ENCODE measurements around the gene ESRRB.

DNA sequence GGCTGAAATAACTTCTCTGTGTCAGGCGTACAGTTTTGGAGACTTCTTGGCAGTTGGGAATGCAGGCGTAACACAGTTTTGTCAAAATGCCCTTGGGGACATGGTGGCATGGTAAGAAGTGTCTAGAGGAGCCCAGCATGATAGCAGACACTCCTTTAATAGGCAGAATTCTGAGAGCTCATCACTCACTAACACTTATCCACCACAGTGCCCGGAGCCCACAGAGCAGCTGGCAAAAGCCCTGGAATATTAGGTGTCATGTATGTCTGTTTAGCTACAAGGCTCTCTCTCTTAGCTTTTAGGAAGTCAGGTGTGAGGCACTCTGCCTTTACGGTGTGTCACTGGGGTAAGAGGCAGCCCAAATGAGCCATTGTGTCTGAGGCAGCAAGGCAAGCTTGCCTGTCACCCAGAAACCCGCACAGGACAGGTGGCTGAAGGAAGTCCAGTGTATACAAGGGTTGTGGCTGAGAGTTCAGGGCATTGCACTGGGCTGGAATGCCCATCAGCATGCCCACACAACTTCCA lies 96.3 kb downstream of the ESRRB start:
- TF ChIP-seq, protein P1, sequence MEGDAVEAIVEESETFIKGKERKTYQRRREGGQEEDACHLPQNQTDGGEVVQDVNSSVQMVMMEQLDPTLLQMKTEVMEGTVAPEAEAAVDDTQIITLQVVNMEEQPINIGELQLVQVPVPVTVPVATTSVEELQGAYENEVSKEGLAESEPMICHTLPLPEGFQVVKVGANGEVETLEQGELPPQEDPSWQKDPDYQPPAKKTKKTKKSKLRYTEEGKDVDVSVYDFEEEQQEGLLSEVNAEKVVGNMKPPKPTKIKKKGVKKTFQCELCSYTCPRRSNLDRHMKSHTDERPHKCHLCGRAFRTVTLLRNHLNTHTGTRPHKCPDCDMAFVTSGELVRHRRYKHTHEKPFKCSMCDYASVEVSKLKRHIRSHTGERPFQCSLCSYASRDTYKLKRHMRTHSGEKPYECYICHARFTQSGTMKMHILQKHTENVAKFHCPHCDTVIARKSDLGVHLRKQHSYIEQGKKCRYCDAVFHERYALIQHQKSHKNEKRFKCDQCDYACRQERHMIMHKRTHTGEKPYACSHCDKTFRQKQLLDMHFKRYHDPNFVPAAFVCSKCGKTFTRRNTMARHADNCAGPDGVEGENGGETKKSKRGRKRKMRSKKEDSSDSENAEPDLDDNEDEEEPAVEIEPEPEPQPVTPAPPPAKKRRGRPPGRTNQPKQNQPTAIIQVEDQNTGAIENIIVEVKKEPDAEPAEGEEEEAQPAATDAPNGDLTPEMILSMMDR (IDR thresholded peaks at IDR 0.05) = no peak
- TF ChIP-seq POLR2AphosphoS5 (IDR thresholded peaks at IDR 0.05) (no peak), EP300 (IDR thresholded peaks at IDR 0.05) (no peak)
